Testis (tissue), 3 donors: ENCODE results near the gene NDUFA12. TPM values are rescaled to one million over a fixed set of nuclear protein-coding genes. Genes with fewer than 3 reads are reported as not detected.

Source experiments
- DNase-seq: peaks from one replicate; pipeline ENCODE4 v3.0.0-alpha.2; 2019
- H3K27ac ChIP-seq, 2 donors: fragments of 200-600 bp; sonication (generic); one replicate each; pipeline ENCODE4 v1.5.1; 2019
- H3K27me3 ChIP-seq: fragments of 200-600 bp; sonication (generic); one replicate; pipeline ENCODE4 v1.5.1; 2019
- H3K36me3 ChIP-seq: fragments of 200-600 bp; sonication (generic); one replicate; pipeline ENCODE4 v1.5.1; 2017; ENCODE audit warnings: low read depth; ENCODE audit errors: missing control alignments
- H3K4me1 ChIP-seq: fragments of 200-600 bp; sonication (generic); one replicate; pipeline ENCODE4 v1.5.1; 2019
- H3K4me3 ChIP-seq, 2 donors: fragments of 200-600 bp; sonication (generic); one replicate each; pipeline ENCODE4 v1.5.1; 2017 to 2019
- H3K9me3 ChIP-seq: fragments of 200-600 bp; sonication (generic); one replicate; pipeline ENCODE4 v1.5.1; 2017
- CTCF ChIP-seq, 3 experiments: fragments of 450-650 bp in 2 of 3; fragments of 200-600 bp in 1 of 3; sonication (generic) in 1 of 3; IDR thresholded peaks; one replicate each; pipeline ENCODE4 v1.5.1; 2016 to 2019; ENCODE audit warnings: antibody characterized with exemption in 3 of 3, mild to moderate bottlenecking in 2 of 3, moderate library complexity in 1 of 3
- POLR2A ChIP-seq: fragments of 450-650 bp; IDR thresholded peaks from one replicate; pipeline ENCODE4 v1.6.1; 2017; ENCODE audit warnings: antibody characterized with exemption, mild to moderate bottlenecking, moderate library complexity
- WGBS, 2 donors: methylation state at CpG; one replicate each; pipeline ENCODE4 v1.1.5; 2018; 5-methylcytosine and 5-hydroxymethylcytosine counted together
- intact Hi-C: fragments of 100-400 bp; cut with DNase I; formaldehyde crosslinking; loops from one replicate; pipeline ENCODE4 v1.15.1; 2023; ENCODE audit warnings: low total_unique reads
- polyA plus RNA-seq: library from polyadenylated mRNA; stranded (reverse); fragments of 350-450 nt; fragmentation: Illumina TruSeq; extraction: RNeasy Lipid Tissue Mini Kit (QIAGEN cat#74804); gene quantifications from one replicate; pipeline ENCODE4 v1.2.3, GENCODE V29; 2014; ENCODE audit warnings: low read depth, low replicate concordance; ENCODE audit not compliant: insufficient read depth
- total RNA-seq, 2 donors: library from RNA; depleted of rRNA; stranded (reverse); fragments of >200 nt; gene quantifications; one replicate each; pipeline ENCODE4 v1.2.3, GENCODE V29; 2016

The NDUFA12 gene
- total and polyA plus RNA-seq, 3 donors from 2014 or later: 75.2 to 136 (median 77.5) TPM

DNA sequence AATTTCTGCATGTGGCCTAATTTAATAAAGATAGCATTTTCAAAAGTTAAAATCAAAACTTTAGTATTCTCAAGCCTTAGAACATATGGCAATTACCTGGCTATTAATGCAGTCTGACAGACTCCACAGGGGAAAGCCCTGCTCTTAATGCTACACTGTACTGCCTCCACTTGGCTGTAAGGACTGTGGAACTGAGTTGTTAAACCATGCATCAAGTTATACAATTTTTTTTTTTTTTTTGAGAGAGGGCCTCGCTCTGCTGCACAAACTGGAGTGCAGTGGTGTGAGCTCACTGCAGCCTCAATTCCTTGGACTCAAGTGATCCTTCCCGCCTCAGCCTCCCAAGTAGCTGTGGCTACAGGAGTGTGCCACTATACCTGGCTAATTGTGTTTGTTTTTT lies 19.0 kb upstream of the NDUFA12 start:
- Histone ChIP-seq H3K4me3 (no peak overlapping the region), H3K36me3 (no peaks in the 10 kb centered on the region), H3K27ac (no peak overlapping the region), H3K4me1 (no peaks in the 10 kb centered on the region), H3K27me3 (no peaks in the 10 kb centered on the region), H3K9me3 (no peaks in the 10 kb centered on the region)
- no peak for DNase-seq
- TF ChIP-seq POLR2A (no peak), CTCF (IDR thresholded peaks at IDR 0.05) (no peak)
- intact Hi-C loops: no loop called here
- 90 to 96% methylated on average over 2 of the region's 2 CpGs for WGBS, 2 donors

- no peak for DNase-seq
- WGBS, 2 donors: 69 to 83% methylated on average over 1 of the region's 1 CpG
- no peak for TF ChIP-seq POLR2A
- TF ChIP-seq CTCF (IDR thresholded peaks at IDR 0.05): no peak
- Histone ChIP-seq H3K9me3 (no peaks in the 10 kb centered on the region), H3K27ac (no peak overlapping the region), H3K27me3 (no peaks in the 10 kb centered on the region), H3K4me3 (no peak overlapping the region), H3K36me3 (no peaks in the 10 kb centered on the region), H3K4me1 (no peaks in the 10 kb centered on the region)
- intact Hi-C loops: no loop called here
Observed at GRCh38 chr12:95017482-95017881, 14.0 kb upstream of the NDUFA12 start.

GRCh38 chr12:95016120-95016519 lies 12.6 kb upstream of the NDUFA12 start:
- no peaks in the 10 kb centered on the region for H3K9me3 ChIP-seq
- 93 to 98% methylated on average over 2 of the region's 2 CpGs for WGBS, 2 donors
- intact Hi-C loops: no loop called here
- no peaks in the 10 kb centered on the region for H3K36me3 ChIP-seq
- H3K27me3 ChIP-seq: no peaks in the 10 kb centered on the region
- DNase-seq: no peak
- no peak overlapping the region for H3K4me3 ChIP-seq
- H3K4me1 ChIP-seq: no peaks in the 10 kb centered on the region
- no peak for TF ChIP-seq POLR2A
- TF ChIP-seq CTCF (IDR thresholded peaks at IDR 0.05): no peak
- no peak overlapping the region for H3K27ac ChIP-seq

DNA sequence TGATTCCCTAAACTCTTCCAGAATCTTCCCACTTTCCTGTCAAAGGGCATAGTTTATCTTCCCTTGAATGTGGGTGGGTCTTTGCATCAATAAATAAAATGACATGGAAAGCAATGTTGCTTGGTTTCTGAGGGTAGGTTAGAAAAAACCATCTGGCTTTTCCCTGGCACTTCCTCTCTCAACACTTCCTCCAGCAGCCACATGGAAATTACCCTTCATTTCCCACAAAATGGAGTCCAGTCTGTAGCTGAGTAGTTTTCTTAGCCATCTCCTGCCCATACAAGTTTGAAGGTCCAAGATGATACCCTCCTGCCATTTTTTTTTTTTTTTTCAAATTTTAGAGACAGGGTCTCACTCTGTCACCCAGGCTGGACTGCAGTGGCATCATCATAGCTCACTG lies 11.1 kb upstream of the NDUFA12 start:
- no peak for TF ChIP-seq CTCF (IDR thresholded peaks at IDR 0.05)
- TF ChIP-seq POLR2A: no peak
- intact Hi-C loops: no loop called here
- H3K4me3 ChIP-seq: no peak overlapping the region
- H3K27ac ChIP-seq: no peak overlapping the region
- H3K36me3 ChIP-seq: no peaks in the 10 kb centered on the region
- no peaks in the 10 kb centered on the region for H3K4me1 ChIP-seq
- H3K27me3 ChIP-seq: no peaks in the 10 kb centered on the region
- no peaks in the 10 kb centered on the region for H3K9me3 ChIP-seq
- no peak for DNase-seq

DNA sequence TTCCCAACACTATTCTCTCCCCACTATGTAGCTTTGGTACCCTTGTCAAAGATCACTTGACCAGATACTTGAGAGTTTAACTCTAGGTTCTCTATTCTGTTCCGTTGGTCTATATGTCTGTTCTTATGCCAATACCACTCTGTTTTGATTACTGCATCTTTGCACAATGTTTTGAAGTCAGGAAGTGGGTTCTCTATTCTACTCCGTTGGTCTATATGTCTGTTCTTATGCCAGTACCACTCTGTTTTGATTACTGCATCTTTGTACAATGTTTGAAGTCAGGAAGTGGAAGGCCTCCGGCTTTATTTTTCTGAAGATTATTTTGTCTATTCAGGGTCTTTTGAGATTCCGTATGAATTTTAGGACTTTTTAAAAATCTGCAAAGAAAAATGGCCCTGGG lies 2.7 kb upstream of the NDUFA12 start:
- no peaks in the 10 kb centered on the region for H3K4me1 ChIP-seq
- no peak overlapping the region for H3K4me3 ChIP-seq
- no peak overlapping the region for H3K27ac ChIP-seq
- no peaks in the 10 kb centered on the region for H3K27me3 ChIP-seq
- H3K9me3 ChIP-seq: no peaks in the 10 kb centered on the region
- intact Hi-C loops: no loop called here
- DNase-seq: no peak
- TF ChIP-seq CTCF (IDR thresholded peaks at IDR 0.05): no peak
- no peak for TF ChIP-seq POLR2A
- WGBS, 2 donors: 93% methylated on average over 4 of the region's 4 CpGs
- H3K36me3 ChIP-seq: no peaks in the 10 kb centered on the region
